ENCODE results near the gene CD209.

- TF ChIP-seq POLR2A (IDR thresholded peaks at IDR 0.05; ENCODE audit: low read length), result no peak
- no peak for TF ChIP-seq GATA1 (IDR thresholded peaks at IDR 0.05; ENCODE audit: low read depth, low read length)
Observed at GRCh38 chr19:7699003-7699402, 48.3 kb downstream of the CD209 start.

Measured in erythroblast (primary cell).